Neuronal stem cell (in vitro differentiated cells): Measurements from ENCODE around the gene ZBED5.

Experiments used
- DNase-seq: peaks from one replicate; pipeline ENCODE4 v3.0.0-alpha.2; 2013; ENCODE audit warnings: low spot score
- H2AFZ ChIP-seq: one replicate; pipeline ENCODE4 v1.6.1; 2013; ENCODE audit warnings: mild to moderate bottlenecking, low read length, inconsistent platforms
- H2AK5ac ChIP-seq: 2 replicates; pipeline ENCODE4 v1.6.1; 2013; ENCODE audit warnings: low read depth, mild to moderate bottlenecking, inconsistent platforms, low read length, moderate library complexity, mixed read lengths
- H2BK120ac ChIP-seq: 2 replicates; pipeline ENCODE4 v1.6.1; 2013; ENCODE audit warnings: low read depth, mild to moderate bottlenecking, inconsistent platforms, low read length, moderate library complexity, mixed read lengths
- H2BK12ac ChIP-seq: one replicate; pipeline ENCODE4 v1.6.1; 2013; ENCODE audit warnings: low read length, inconsistent platforms
- H2BK15ac ChIP-seq: 2 replicates; pipeline ENCODE4 v1.6.1; 2013; ENCODE audit warnings: mild to moderate bottlenecking, low read length, inconsistent platforms, mixed read lengths
- H2BK5ac ChIP-seq: one replicate; pipeline ENCODE4 v1.6.1; 2013; ENCODE audit warnings: inconsistent platforms, mild to moderate bottlenecking, low read length, moderate library complexity
- H3K14ac ChIP-seq: one replicate; pipeline ENCODE4 v1.6.1; 2013; ENCODE audit warnings: low read length, inconsistent platforms
- H3K18ac ChIP-seq: 2 replicates; pipeline ENCODE4 v1.6.1; 2013; ENCODE audit warnings: low read length, inconsistent platforms
- H3K23ac ChIP-seq: 2 replicates; pipeline ENCODE4 v1.6.1; 2013; ENCODE audit warnings: low read depth, mild to moderate bottlenecking, mixed read lengths, low read length, inconsistent platforms; ENCODE audit not compliant: poor library complexity
- H3K27ac ChIP-seq: replicated peaks from 3 replicates; pipeline ENCODE4 v1.5.1; 2013; ENCODE audit warnings: low read length, inconsistent platforms
- H3K27me3 ChIP-seq, 3 experiments: 2 replicates each; pipeline ENCODE4 v1.6.1; 2013; ENCODE audit warnings: low read length in 3 of 3, mild to moderate bottlenecking in 2 of 3, inconsistent platforms in 1 of 3, low read depth in 1 of 3, mixed read lengths in 1 of 3, moderate library complexity in 1 of 3; ENCODE audit not compliant: control insufficient read depth in 3 of 3, insufficient read depth in 3 of 3
- H3K36me3 ChIP-seq, 2 donors: replicated peaks in 1 of 2; 2 replicates each; pipeline ENCODE4 v1.6.1; 2013; ENCODE audit warnings: low read length in 2 of 2; ENCODE audit not compliant: control insufficient read depth in 2 of 2, insufficient read depth in 2 of 2
- H3K4ac ChIP-seq: 2 replicates; pipeline ENCODE4 v1.6.1; 2013; ENCODE audit warnings: inconsistent platforms, mild to moderate bottlenecking, low read length, moderate library complexity
- H3K4me1 ChIP-seq, 2 donors: 1 replicate in 1 of 2; 2 replicates in 1 of 2; pipeline ENCODE4 v1.6.1; 2013; ENCODE audit warnings: low read length in 2 of 2, low read depth in 1 of 2; ENCODE audit not compliant: control insufficient read depth in 2 of 2, insufficient read depth in 1 of 2
- H3K4me2 ChIP-seq: one replicate; pipeline ENCODE4 v1.6.1; 2013; ENCODE audit warnings: mild to moderate bottlenecking, low read length, inconsistent platforms; ENCODE audit not compliant: insufficient read depth, poor library complexity, severe bottlenecking
- H3K4me3 ChIP-seq, 2 donors: 2 replicates each; pipeline ENCODE4 v1.5.1; 2013; ENCODE audit warnings: low read length in 2 of 2, mild to moderate bottlenecking in 2 of 2, inconsistent platforms in 1 of 2, moderate library complexity in 1 of 2
- H3K79me1 ChIP-seq: one replicate; pipeline ENCODE4 v1.6.1; 2013; ENCODE audit warnings: low read depth, mild to moderate bottlenecking, inconsistent platforms, low read length, moderate library complexity
- H3K9ac ChIP-seq: one replicate; pipeline ENCODE4 v1.6.1; 2013; ENCODE audit warnings: mild to moderate bottlenecking, low read depth, low read length, inconsistent platforms; ENCODE audit not compliant: poor library complexity
- H3K9me3 ChIP-seq, 2 donors: replicated peaks in 1 of 2; 2 replicates each; pipeline versions ENCODE3 to v1.6.1; 2013; ENCODE audit warnings: low read length in 2 of 2, mild to moderate bottlenecking in 2 of 2, inconsistent platforms in 1 of 2, low read depth in 1 of 2, mixed read lengths in 1 of 2, moderate library complexity in 1 of 2; ENCODE audit not compliant: control insufficient read depth in 2 of 2, insufficient read depth in 1 of 2
- H4K8ac ChIP-seq: one replicate; pipeline ENCODE4 v1.6.1; 2013; ENCODE audit warnings: low read depth, mild to moderate bottlenecking, inconsistent platforms, low read length, moderate library complexity
- H4K91ac ChIP-seq: one replicate; pipeline ENCODE4 v1.6.1; 2013; ENCODE audit warnings: low read length, low read depth, mild to moderate bottlenecking, inconsistent platforms; ENCODE audit not compliant: poor library complexity
- WGBS, 2 donors: extraction: QIAGEN DNeasy Blood & Tissue Kit; methylation state at CpG; one replicate each; pipeline ENCODE4 v1.1.7; 2013; ENCODE audit warnings: missing lambda C conversion rate in 2 of 2, mixed read lengths in 1 of 2; ENCODE audit not compliant: insufficient read length in 2 of 2, insufficient replicate concordance in 1 of 2; ENCODE audit errors: extremely low coverage in 2 of 2; 5-methylcytosine and 5-hydroxymethylcytosine counted together

Gene ZBED5

DNA sequence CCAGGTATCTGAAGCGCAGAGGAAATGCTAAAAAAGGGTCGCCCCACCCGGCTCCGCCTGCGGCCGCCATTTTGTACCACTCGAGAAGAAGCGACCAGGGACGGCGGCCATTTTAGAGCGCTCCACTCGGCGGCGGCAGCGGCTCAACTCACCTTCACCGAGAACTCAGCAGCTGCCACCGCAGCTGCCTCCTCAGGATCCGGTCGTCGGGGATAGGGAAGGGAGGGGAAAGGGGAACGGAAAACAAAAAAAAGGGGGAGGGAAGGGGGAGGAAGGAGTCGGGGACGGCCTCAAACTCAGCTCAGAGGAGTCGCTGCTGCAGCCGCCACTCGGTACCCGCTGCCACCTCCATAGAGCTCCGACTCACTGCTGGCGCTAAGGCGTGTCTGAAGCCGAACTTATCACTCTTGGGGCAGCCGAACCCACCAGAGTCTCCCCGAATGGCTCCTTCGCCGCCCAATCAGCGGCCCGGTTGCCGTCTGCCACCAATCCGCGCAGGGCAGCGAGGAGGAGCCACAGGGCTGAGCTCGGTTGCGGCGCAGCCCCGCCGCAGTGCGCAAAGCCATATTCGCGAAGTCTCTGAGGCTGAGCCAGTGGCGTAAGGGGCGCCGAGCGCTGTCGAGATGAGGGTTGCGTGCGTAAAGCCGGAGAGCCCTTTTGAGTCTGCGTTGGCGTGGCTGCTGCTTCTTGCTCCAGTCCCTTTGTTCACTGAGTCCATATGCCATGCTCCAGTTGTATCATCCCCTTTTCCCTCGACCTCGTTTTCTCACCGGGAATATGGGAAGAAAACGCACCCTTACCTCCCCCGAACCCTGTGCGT is 49.1 kb downstream of the ZBED5 start, which contains the start of gene EIF4G2:
TSS of gene EIF4G2 (minus strand) at position 374 of the 820 bp plus-strand sequence.
- H3K79me1 ChIP-seq = peaks cover 3% of the 10 kb centered on the region
- peak within 1 kb of the TSS; percentile 68 for H4K91ac ChIP-seq
- peak within 1 kb of the TSS; percentile 100 for H3K18ac ChIP-seq
- H3K9ac ChIP-seq = peak within 1 kb of the TSS; percentile 100
- peak; percentile 98 for DNase-seq
- peaks cover 0 to 14% of the 10 kb centered on the region in 2 donors for H3K4me1 ChIP-seq
- WGBS, 2 donors = no CpG with 5 or more reads among the region's 65 CpGs
- peaks cover 18 to 43% of the 10 kb centered on the region in 2 donors for H3K36me3 ChIP-seq
- no peaks in the 10 kb centered on the region for H3K27me3 ChIP-seq
- peak within 1 kb of the TSS; percentile 38 for H2BK15ac ChIP-seq
- peak within 1 kb of the TSS; percentile 97 for H2BK5ac ChIP-seq
- H3K9me3 ChIP-seq = no peaks in the 10 kb centered on the region
- H2AFZ ChIP-seq = peak within 1 kb of the TSS; percentile 85
- peak within 1 kb of the TSS; percentile 93 for H2BK12ac ChIP-seq
- peak within 1 kb of the TSS; percentile 99 for H3K14ac ChIP-seq
- peak within 1 kb of the TSS; percentile 92 for H3K4me2 ChIP-seq
- H3K27ac ChIP-seq = peak within 1 kb of the TSS; percentile 97
- peak within 1 kb of the TSS; percentile 99 for H2AK5ac ChIP-seq
- peak within 1 kb of the TSS; percentile 70 for H4K8ac ChIP-seq
- peak within 1 kb of the TSS; percentile 96 for H2BK120ac ChIP-seq
- H3K23ac ChIP-seq = peak within 1 kb of the TSS; percentile 100
- H3K4me3 ChIP-seq = peak within 1 kb of the TSS; percentile 92 to 99
- peak within 1 kb of the TSS; percentile 100 for H3K4ac ChIP-seq

GRCh38 chr11:10808235-10808552 is 49.7 kb downstream of the ZBED5 start:
- Histone ChIP-seq H4K8ac (peak overlapping the region; percentile 70), H2BK15ac (no peak overlapping the region), H2BK12ac (peak overlapping the region; percentile 93), H3K4ac (peak overlapping the region; percentile 100), H3K9ac (peak overlapping the region; percentile 100), H2BK120ac (peak overlapping the region; percentile 94), H3K27me3 (no peaks in the 10 kb centered on the region), H2AK5ac (peak overlapping the region; percentile 99), H3K9me3 (no peaks in the 10 kb centered on the region), H3K4me1 (peaks cover 0 to 14% of the 10 kb centered on the region in 2 donors), H3K14ac (peak overlapping the region; percentile 99), H2AFZ (peak overlapping the region; percentile 81), H3K27ac (peak overlapping the region; percentile 94), H4K91ac (peak overlapping the region; percentile 68), H2BK5ac (peak overlapping the region; percentile 97), H3K4me3 (peak overlapping the region; percentile 92 to 99), H3K23ac (peak overlapping the region; percentile 94), H3K36me3 (peaks cover 23 to 49% of the 10 kb centered on the region in 2 donors), H3K79me1 (peaks cover 3% of the 10 kb centered on the region), H3K18ac (peak overlapping the region; percentile 100), H3K4me2 (peak overlapping the region; percentile 75)
- DNase-seq = no peak
- no CpG with 5 or more reads among the region's 36 CpGs for WGBS, 2 donors

DNA sequence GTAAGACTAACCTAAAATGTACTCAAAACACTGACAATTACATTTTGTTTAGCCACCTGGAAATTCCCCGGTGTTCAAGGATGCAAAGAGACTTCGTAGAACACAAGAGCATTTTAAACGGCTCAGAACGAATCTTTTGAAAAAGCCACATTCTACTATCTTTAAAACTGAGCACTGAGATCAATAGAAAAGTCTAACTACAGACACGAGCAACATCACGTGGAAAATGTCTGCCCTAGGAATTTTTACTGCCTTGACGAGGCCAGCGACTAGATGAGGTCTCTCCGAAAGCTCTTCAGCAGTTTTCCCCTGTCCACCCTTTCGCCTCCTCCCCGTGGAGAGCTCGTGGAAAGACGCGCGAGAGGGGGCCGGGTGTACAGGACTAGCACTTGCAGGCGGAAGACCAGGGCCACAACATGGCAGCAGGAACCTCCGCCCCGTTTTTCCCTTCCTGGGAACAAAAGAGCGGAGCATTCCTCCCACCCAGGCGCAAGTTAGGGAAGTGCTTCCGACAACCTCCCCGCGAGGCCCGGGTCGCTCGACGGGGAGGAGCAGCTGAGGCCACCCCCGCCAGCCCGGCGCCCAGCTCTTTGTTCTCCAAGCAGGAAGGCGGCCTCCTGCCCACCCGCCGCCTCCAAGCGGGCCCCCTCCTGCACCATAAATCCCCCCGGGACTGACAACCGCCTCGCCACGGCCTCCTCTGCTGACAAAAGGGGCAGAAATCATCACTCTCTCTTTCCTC is 50.2 kb downstream of the ZBED5 start:
- H4K8ac ChIP-seq = peak overlapping the region; percentile 70
- peaks cover 0 to 14% of the 10 kb centered on the region in 2 donors for H3K4me1 ChIP-seq
- H3K4me3 ChIP-seq = peak overlapping the region; percentile 92 to 99
- peak overlapping the region; percentile 99 for H2AK5ac ChIP-seq
- no peaks in the 10 kb centered on the region for H3K9me3 ChIP-seq
- H2BK12ac ChIP-seq = peak overlapping the region; percentile 93
- peaks cover 3% of the 10 kb centered on the region for H3K79me1 ChIP-seq
- peak overlapping the region; percentile 94 for H2BK120ac ChIP-seq
- peak overlapping the region; percentile 100 for H3K18ac ChIP-seq
- H2BK5ac ChIP-seq = peak overlapping the region; percentile 97
- peak overlapping the region; percentile 94 for H3K23ac ChIP-seq
- H3K27me3 ChIP-seq = no peaks in the 10 kb centered on the region
- no peak overlapping the region for H2BK15ac ChIP-seq
- peak overlapping the region; percentile 99 for H3K14ac ChIP-seq
- H3K27ac ChIP-seq = peak overlapping the region; percentile 94
- peak overlapping the region; percentile 68 for H4K91ac ChIP-seq
- no CpG with 5 or more reads among the region's 39 CpGs for WGBS, 2 donors
- H3K4ac ChIP-seq = peak overlapping the region; percentile 100
- peaks cover 27 to 54% of the 10 kb centered on the region in 2 donors for H3K36me3 ChIP-seq
- peak; percentile 35 for DNase-seq
- H2AFZ ChIP-seq = peak overlapping the region; percentile 81
- peak overlapping the region; percentile 75 for H3K4me2 ChIP-seq
- peak overlapping the region; percentile 100 for H3K9ac ChIP-seq

DNA sequence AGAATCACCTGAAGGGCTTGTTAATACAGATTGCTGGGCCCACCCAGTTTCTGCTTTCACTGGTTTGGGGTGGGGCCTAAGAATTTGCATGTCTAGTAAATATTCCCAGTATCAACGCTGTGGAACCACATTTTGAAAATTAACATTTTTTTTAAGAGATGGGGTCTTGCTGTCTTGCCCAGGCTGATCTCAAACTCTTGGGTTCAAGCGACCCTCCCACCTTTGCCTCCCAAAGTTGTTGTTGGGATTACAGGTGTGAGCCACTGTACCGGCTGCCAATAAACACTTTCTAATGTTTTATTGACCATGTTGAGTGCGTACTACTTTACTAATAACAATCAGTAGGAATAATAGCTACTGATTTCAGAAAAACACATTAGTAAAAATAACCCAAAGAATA is 51.6 kb downstream of the ZBED5 start:
- no peak for DNase-seq
- Histone ChIP-seq H3K23ac (no peak overlapping the region), H3K9me3 (no peaks in the 10 kb centered on the region), H3K14ac (no peak overlapping the region), H2BK15ac (no peak overlapping the region), H2BK5ac (no peak overlapping the region), H3K79me1 (peaks cover 3% of the 10 kb centered on the region), H2AFZ (no peak overlapping the region), H3K4ac (no peak overlapping the region), H3K36me3 (peaks cover 34 to 69% of the 10 kb centered on the region in 2 donors), H3K27me3 (no peaks in the 10 kb centered on the region), H3K27ac (no peak overlapping the region), H4K8ac (no peak overlapping the region), H4K91ac (no peak overlapping the region), H2BK12ac (no peak overlapping the region), H2AK5ac (no peak overlapping the region), H3K4me2 (no peak overlapping the region), H3K4me1 (peaks cover 0 to 14% of the 10 kb centered on the region in 2 donors), H3K9ac (no peak overlapping the region), H3K18ac (no peak overlapping the region), H3K4me3 (no peak overlapping the region), H2BK120ac (no peak overlapping the region)
- WGBS, 2 donors = no CpG with 5 or more reads among the region's 4 CpGs
